Upper lobe of left lung (tissue), 6 donors: Measurements from ENCODE around the gene BSN. TPM values are rescaled to one million over a fixed set of nuclear protein-coding genes. Genes with fewer than 3 reads are reported as not detected.

ENCODE experiments used
- ATAC-seq, 2 donors: fragments of 200-7000 bp; cut with Tn5 transposase; one replicate each; pipeline ENCODE4 v1.9.1; 2022; ENCODE audit warnings: mild to moderate bottlenecking in 2 of 2, moderate library complexity in 2 of 2; ENCODE audit not compliant: low FRiP score in 2 of 2
- DNase-seq, 2 donors: peaks; one replicate each; pipeline ENCODE4 v3.0.0-alpha.2; 2019 to 2020
- H3K27ac ChIP-seq, 4 donors: fragments of 200-600 bp; sonication (generic); one replicate each; pipeline ENCODE4 v1.5.1; 2016 to 2019
- H3K27me3 ChIP-seq, 4 donors: fragments of 200-600 bp; sonication (generic); one replicate each; pipeline ENCODE4 v1.5.1; 2017 to 2019
- H3K36me3 ChIP-seq, 4 donors: fragments of 200-600 bp; sonication (generic); one replicate each; pipeline ENCODE4 v1.5.1; 2016 to 2019
- H3K4me1 ChIP-seq, 4 donors: fragments of 200-600 bp; sonication (generic); one replicate each; pipeline ENCODE4 v1.5.1; 2018 to 2019
- H3K4me3 ChIP-seq, 4 donors: fragments of 200-600 bp; sonication (generic); one replicate each; pipeline ENCODE4 v1.5.1; 2017 to 2019; ENCODE audit warnings: mild to moderate bottlenecking in 2 of 4, moderate library complexity in 1 of 4
- H3K9me3 ChIP-seq, 4 donors: fragments of 200-600 bp; sonication (generic); one replicate each; pipeline ENCODE4 v1.5.1; 2018 to 2019
- EP300 ChIP-seq, 4 donors: sonication (generic); formaldehyde crosslinking; IDR thresholded peaks; one replicate each; pipeline ENCODE4 v1.5.1; 2017; ENCODE audit warnings: antibody characterized with exemption in 4 of 4, control low read depth in 2 of 4
- POLR2A ChIP-seq, 4 donors: fragments of 450-650 bp; IDR thresholded peaks; one replicate each; pipeline ENCODE4 v1.5.1; 2016 to 2017; ENCODE audit warnings: antibody characterized with exemption in 4 of 4, mild to moderate bottlenecking in 2 of 4
- POLR2AphosphoS5 ChIP-seq, 2 donors: sonication (generic); formaldehyde crosslinking; IDR thresholded peaks; one replicate each; pipeline ENCODE4 v1.5.1; 2017; ENCODE audit warnings: antibody characterized with exemption in 2 of 2
- WGBS, 2 donors: methylation state at CpG; one replicate each; pipeline ENCODE4 v1.1.5; 2017 to 2018; 5-methylcytosine and 5-hydroxymethylcytosine counted together
- total RNA-seq, 6 donors: library from RNA; depleted of rRNA in 4 of 6; stranded (reverse); fragments of >200 nt in 4 of 6; gene quantifications; one replicate each; pipeline versions ENCODE4 v1.1.0 to v1.2.1, GENCODE V29; 2016 to 2021
- TF ChIP-seq, protein P1 (sequence below), 6 experiments: fragments of 450-650 bp in 4 of 6; fragments of 200-600 bp in 2 of 6; sonication (generic) in 2 of 6; IDR thresholded peaks; one replicate each; pipeline ENCODE4 v1.5.1; 2016 to 2019; ENCODE audit warnings: antibody characterized with exemption in 6 of 6
- donor health status: DM: no; HTN: no; CAD: no; lungs with moderate emphysema.
- donor health status: DM: no; HTN: yes; CAD: no; lungs with severe emphysema.

The BSN gene
- total RNA-seq, 6 donors from 2014 or later, result 0.39 to 1.1 (median 0.72) TPM

DNA sequence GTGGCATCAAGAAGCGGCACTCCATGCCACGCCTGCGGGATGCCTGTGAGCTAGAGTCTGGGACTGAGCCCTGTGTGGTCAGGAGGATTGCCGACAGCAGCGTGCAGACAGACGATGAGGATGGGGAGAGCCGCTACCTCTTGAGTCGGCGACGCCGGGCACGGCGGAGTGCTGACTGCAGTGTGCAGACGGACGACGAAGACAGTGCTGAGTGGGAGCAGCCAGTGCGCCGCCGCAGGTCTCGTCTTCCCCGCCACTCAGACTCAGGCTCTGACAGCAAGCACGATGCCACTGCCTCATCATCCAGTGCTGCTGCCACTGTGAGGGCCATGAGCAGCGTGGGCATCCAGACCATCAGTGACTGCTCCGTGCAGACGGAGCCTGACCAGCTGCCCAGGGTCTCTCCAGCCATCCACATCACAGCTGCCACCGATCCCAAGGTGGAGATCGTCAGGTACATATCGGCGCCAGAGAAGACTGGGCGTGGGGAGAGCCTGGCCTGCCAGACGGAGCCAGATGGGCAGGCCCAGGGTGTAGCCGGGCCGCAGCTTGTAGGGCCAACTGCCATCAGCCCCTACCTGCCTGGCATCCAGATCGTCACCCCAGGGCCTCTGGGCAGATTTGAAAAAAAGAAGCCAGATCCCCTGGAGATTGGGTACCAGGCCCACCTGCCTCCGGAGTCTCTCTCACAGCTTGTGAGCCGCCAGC lies 103.1 kb downstream of the BSN start:
- H3K4me3 ChIP-seq, result no peak overlapping the region
- no peaks in the 10 kb centered on the region for H3K9me3 ChIP-seq
- no peaks in the 10 kb centered on the region for H3K4me1 ChIP-seq
- no peaks in the 10 kb centered on the region for H3K36me3 ChIP-seq
- TF ChIP-seq POLR2A (IDR thresholded peaks at IDR 0.05) (no peak), EP300 (IDR thresholded peaks at IDR 0.05) (no peak), POLR2AphosphoS5 (IDR thresholded peaks at IDR 0.05) (no peak)
- TF ChIP-seq, protein P1, sequence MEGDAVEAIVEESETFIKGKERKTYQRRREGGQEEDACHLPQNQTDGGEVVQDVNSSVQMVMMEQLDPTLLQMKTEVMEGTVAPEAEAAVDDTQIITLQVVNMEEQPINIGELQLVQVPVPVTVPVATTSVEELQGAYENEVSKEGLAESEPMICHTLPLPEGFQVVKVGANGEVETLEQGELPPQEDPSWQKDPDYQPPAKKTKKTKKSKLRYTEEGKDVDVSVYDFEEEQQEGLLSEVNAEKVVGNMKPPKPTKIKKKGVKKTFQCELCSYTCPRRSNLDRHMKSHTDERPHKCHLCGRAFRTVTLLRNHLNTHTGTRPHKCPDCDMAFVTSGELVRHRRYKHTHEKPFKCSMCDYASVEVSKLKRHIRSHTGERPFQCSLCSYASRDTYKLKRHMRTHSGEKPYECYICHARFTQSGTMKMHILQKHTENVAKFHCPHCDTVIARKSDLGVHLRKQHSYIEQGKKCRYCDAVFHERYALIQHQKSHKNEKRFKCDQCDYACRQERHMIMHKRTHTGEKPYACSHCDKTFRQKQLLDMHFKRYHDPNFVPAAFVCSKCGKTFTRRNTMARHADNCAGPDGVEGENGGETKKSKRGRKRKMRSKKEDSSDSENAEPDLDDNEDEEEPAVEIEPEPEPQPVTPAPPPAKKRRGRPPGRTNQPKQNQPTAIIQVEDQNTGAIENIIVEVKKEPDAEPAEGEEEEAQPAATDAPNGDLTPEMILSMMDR (IDR thresholded peaks at IDR 0.05), result no peak
- H3K27me3 ChIP-seq, result no peaks in the 10 kb centered on the region
- 92 to 95% methylated on average over 28 to 36 of the region's 36 CpGs for whole genome bisulfite sequencing, 2 donors
- H3K27ac ChIP-seq, result no peak overlapping the region
- ATAC-seq (no peak), DNase-seq (peak in 1 of 2 donors; percentile 83)

DNA sequence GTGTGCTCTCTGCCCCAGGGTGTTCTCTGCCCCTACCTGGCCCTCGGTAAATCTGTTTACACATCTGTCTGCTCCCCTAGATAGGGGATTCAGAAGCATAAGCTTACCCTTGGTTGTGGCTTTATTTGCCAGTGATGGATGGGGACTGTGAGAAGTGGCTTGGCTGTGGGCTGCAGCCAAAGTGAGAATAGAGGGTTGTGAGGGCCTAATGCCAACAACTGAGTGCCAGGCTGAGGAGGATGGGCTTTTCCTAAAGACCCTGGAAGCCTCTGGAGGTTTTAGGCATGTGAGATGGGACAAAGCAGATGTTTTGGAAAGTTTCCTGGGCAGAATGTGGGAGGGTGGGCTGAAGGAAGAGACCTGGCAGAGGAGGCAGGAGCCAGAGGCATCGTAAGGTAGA lies 104.4 kb downstream of the BSN start:
- no peaks in the 10 kb centered on the region for H3K36me3 ChIP-seq
- no peak for DNase-seq
- H3K4me1 ChIP-seq, result no peaks in the 10 kb centered on the region
- TF ChIP-seq, protein P1 (IDR thresholded peaks at IDR 0.05), result no peak
- TF ChIP-seq POLR2AphosphoS5 (IDR thresholded peaks at IDR 0.05), result no peak
- no peak for TF ChIP-seq POLR2A (IDR thresholded peaks at IDR 0.05)
- TF ChIP-seq EP300 (IDR thresholded peaks at IDR 0.05), result no peak
- H3K27me3 ChIP-seq, result no peaks in the 10 kb centered on the region
- H3K4me3 ChIP-seq, result no peak overlapping the region
- no peak overlapping the region for H3K27ac ChIP-seq
- 66 to 72% methylated on average over 2 of the region's 2 CpGs for WGBS, 2 donors
- H3K9me3 ChIP-seq, result no peaks in the 10 kb centered on the region
- no peak for ATAC-seq

DNA sequence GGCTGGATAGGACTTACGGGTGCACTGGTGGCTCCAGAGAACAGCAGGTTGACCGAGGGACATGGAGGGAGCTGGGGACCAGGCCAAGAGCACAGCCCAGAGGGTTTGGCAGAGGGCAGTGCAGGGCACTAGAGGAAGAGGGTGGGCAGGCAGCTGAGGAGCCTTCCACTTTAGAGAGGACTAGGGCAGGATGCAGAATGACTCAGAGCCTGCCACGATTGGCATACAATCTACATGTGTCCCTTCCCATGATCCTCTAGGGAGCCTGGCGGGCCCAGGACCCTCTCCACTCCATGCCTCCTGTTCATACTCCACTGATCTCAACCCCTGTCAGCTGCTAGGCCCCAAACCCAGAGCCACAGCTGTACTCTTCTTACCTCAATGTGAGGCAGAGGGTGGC lies 105.5 kb downstream of the BSN start:
- no peak for DNase-seq
- no peaks in the 10 kb centered on the region for H3K4me1 ChIP-seq
- H3K9me3 ChIP-seq, result no peaks in the 10 kb centered on the region
- no peak overlapping the region for H3K27ac ChIP-seq
- no peaks in the 10 kb centered on the region for H3K36me3 ChIP-seq
- no peak overlapping the region for H3K4me3 ChIP-seq
- no peak for ATAC-seq
- TF ChIP-seq, protein P1 (IDR thresholded peaks at IDR 0.05), result no peak
- TF ChIP-seq EP300 (IDR thresholded peaks at IDR 0.05), result no peak
- WGBS, 2 donors, result 77 to 78% methylated on average over 4 of the region's 4 CpGs
- H3K27me3 ChIP-seq, result no peaks in the 10 kb centered on the region

DNA sequence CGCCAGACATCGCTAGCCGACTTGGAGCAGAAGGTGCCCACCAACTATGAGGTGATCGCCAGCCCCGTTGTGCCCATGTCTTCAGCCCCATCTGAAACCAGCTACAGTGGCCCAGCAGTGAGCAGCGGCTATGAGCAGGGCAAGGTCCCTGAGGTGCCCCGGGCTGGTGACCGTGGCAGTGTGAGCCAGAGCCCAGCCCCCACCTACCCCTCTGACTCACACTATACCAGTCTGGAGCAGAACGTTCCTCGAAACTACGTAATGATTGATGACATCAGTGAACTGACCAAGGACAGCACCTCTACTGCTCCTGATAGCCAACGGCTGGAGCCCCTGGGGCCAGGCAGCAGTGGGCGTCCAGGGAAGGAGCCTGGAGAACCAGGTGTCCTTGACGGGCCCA lies 107.0 kb downstream of the BSN start:
- no peak overlapping the region for H3K4me3 ChIP-seq
- no peaks in the 10 kb centered on the region for H3K36me3 ChIP-seq
- H3K4me1 ChIP-seq, result no peaks in the 10 kb centered on the region
- H3K9me3 ChIP-seq, result no peaks in the 10 kb centered on the region
- H3K27me3 ChIP-seq, result no peaks in the 10 kb centered on the region
- ATAC-seq (no peak), DNase-seq (no peak)
- TF ChIP-seq POLR2A (IDR thresholded peaks at IDR 0.05), result no peak
- no peak for TF ChIP-seq POLR2AphosphoS5 (IDR thresholded peaks at IDR 0.05)
- TF ChIP-seq, protein P1 (IDR thresholded peaks at IDR 0.05), result no peak
- no peak for TF ChIP-seq EP300 (IDR thresholded peaks at IDR 0.05)
- 87 to 89% methylated on average over 13 to 14 of the region's 14 CpGs for WGBS, 2 donors
- H3K27ac ChIP-seq, result no peak overlapping the region

DNA sequence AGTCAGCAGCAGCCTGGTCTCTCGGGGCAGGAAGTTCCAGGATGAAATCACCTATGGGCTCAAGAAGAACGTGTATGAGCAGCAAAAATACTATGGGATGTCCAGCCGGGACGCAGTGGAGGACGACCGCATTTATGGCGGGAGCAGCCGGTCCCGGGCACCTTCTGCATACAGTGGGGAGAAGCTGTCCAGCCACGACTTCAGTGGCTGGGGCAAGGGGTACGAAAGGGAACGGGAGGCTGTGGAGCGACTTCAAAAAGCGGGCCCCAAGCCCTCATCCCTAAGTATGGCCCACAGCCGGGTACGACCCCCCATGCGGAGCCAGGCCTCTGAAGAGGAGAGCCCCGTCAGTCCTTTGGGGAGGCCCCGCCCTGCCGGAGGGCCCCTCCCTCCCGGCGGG lies 107.7 kb downstream of the BSN start:
- no peak for DNase-seq
- no peak for ATAC-seq
- Histone ChIP-seq H3K4me3 (no peak overlapping the region), H3K27me3 (no peaks in the 10 kb centered on the region), H3K9me3 (no peaks in the 10 kb centered on the region), H3K27ac (no peak overlapping the region), H3K4me1 (no peaks in the 10 kb centered on the region), H3K36me3 (no peaks in the 10 kb centered on the region)
- 87 to 90% methylated on average over 19 to 22 of the region's 22 CpGs for WGBS, 2 donors
- TF ChIP-seq EP300 (IDR thresholded peaks at IDR 0.05) (no peak), POLR2AphosphoS5 (IDR thresholded peaks at IDR 0.05) (no peak), POLR2A (IDR thresholded peaks at IDR 0.05) (no peak)
- TF ChIP-seq, protein P1 (IDR thresholded peaks at IDR 0.05), result no peak
